Ectodermal cell (in vitro differentiated cells): ENCODE data around the gene DGKB.

Experiments used
- H3K27ac ChIP-seq: 2 replicates; pipeline ENCODE4 v1.7.0; 2013; ENCODE audit warnings: mild to moderate bottlenecking, low read depth, low read length; ENCODE audit not compliant: insufficient read depth, poor library complexity, severe bottlenecking
- H3K27me3 ChIP-seq: 2 replicates; pipeline ENCODE4 v1.7.0; 2013; ENCODE audit warnings: mild to moderate bottlenecking, low read length; ENCODE audit not compliant: insufficient read depth, control insufficient read depth, poor library complexity, severe bottlenecking
- H3K36me3 ChIP-seq: one replicate; pipeline ENCODE4 v1.7.0; 2013; ENCODE audit warnings: low read length; ENCODE audit not compliant: control insufficient read depth, insufficient read depth
- H3K4me1 ChIP-seq: one replicate; pipeline ENCODE4 v1.7.0; 2013; ENCODE audit warnings: low read length; ENCODE audit not compliant: control insufficient read depth, insufficient read depth
- H3K4me3 ChIP-seq: 2 replicates; pipeline ENCODE4 v1.7.0; 2013; ENCODE audit warnings: low read depth, low read length, control low read depth; ENCODE audit not compliant: insufficient read depth
- H3K9me3 ChIP-seq: 2 replicates; pipeline ENCODE4 v1.7.0; 2013; ENCODE audit warnings: mild to moderate bottlenecking, low read length, moderate library complexity; ENCODE audit not compliant: control insufficient read depth
- WGBS, 2 experiments: methylation state at CpG; one replicate each; pipeline ENCODE4 v1.1.7; 2013; ENCODE audit warnings: missing lambda C conversion rate in 2 of 2; 5-methylcytosine and 5-hydroxymethylcytosine counted together

DGKB gene

DNA sequence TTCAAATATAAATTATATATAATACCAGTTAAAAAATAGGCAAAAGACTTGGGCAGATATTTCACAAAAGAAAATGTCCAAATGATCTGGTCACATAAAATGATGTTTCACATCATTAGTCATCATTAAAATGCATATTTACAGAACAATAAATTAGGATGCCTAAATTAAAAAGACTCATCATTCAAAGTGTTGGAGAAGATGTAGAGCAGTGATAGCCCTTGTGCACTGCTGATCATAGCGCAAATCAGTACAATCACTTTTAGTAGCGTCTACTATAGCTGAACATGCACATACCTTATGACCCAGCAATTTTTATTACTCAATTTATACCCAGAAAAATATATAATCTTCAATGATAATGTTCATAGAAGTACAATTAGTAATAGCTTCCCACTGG, 579.8 kb downstream of the DGKB start:
- H3K27me3 ChIP-seq: no peaks in the 10 kb centered on the region
- 92 to 100% methylated on average over 2 of the region's 2 CpGs for WGBS, 2 experiments
- H3K4me3 ChIP-seq: no peak overlapping the region
- no peaks in the 10 kb centered on the region for H3K36me3 ChIP-seq
- H3K4me1 ChIP-seq: no peaks in the 10 kb centered on the region
- no peak overlapping the region for H3K27ac ChIP-seq
- H3K9me3 ChIP-seq: no peaks in the 10 kb centered on the region

DNA sequence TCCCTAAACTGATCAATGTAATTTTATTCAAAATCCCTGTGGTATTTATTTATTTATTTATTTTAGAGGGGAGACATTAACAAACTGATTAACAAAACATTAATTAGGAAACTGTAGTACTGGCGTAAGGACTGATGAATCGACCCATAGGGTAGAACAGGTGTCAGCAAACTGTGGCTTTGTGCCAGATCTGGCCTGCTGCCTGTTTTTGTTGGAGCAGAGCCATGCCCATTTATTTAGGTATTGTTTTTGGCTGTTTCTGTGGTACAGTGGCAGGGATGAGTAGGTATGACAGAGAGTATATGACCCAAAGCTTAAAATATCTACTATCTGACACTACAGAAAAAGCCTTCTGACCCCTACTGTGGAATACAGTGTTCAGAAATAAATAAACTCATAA, 580.6 kb downstream of the DGKB start:
- no peaks in the 10 kb centered on the region for H3K9me3 ChIP-seq
- H3K4me3 ChIP-seq: no peak overlapping the region
- no peaks in the 10 kb centered on the region for H3K36me3 ChIP-seq
- H3K4me1 ChIP-seq: no peaks in the 10 kb centered on the region
- 97% methylated on average over 2 of the region's 2 CpGs for WGBS, 2 experiments
- no peaks in the 10 kb centered on the region for H3K27me3 ChIP-seq
- H3K27ac ChIP-seq: no peak overlapping the region

DNA sequence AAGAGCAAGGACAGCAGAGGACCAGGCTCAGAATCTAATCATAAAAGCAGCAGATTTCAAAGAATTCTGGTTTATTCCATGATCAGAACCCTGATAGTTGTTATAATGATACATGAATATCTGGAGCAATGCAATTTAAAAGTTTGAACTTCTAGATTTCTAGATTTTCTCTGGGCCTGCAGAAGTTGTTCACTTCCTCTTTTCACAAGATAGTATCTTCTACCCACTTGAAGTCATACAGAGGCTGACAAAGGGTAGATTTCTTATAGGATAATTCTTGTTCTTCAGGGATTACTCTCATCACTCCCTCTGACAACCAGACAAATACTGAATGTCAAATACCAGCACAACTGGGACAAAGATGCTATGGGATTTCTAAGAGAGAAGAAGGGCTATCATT, 593.1 kb downstream of the DGKB start:
- H3K9me3 ChIP-seq: no peaks in the 10 kb centered on the region
- H3K4me1 ChIP-seq: no peaks in the 10 kb centered on the region
- no peaks in the 10 kb centered on the region for H3K27me3 ChIP-seq
- H3K4me3 ChIP-seq: no peak overlapping the region
- H3K27ac ChIP-seq: no peak overlapping the region
- H3K36me3 ChIP-seq: no peaks in the 10 kb centered on the region

DNA sequence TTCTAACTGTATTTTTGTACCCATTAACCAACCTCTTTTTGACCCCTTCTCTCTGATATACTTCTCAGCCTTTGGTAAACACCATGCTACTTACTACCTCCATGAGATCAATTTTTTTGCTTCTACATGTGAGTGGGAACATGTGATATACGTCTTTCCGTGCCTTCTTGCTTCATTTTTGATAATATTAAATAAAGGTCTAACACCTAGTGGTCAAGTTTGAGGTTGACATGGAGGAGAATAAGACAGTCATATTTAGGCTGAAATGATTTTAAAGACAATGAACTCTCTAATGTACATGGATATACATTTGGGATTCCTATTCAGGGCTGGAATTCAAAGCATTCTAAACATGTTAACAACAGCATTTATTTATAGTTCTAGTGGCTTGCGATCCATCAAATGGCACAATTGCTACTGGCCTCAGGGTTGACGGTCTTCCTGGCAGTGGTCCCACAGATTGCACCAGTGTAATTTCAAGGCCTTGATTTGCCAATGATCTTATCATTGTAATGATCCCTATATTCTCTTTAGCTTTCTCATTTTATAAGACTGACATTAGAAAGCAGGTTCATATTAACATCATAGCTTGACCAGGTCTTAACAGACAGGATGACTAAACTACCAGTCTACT, 597.2 kb downstream of the DGKB start:
- Histone ChIP-seq H3K4me3 (no peak overlapping the region), H3K9me3 (no peaks in the 10 kb centered on the region), H3K4me1 (no peaks in the 10 kb centered on the region), H3K27me3 (no peaks in the 10 kb centered on the region), H3K36me3 (no peaks in the 10 kb centered on the region), H3K27ac (no peak overlapping the region)
- WGBS, 2 experiments: 90 to 97% methylated on average over 2 of the region's 4 CpGs

DNA sequence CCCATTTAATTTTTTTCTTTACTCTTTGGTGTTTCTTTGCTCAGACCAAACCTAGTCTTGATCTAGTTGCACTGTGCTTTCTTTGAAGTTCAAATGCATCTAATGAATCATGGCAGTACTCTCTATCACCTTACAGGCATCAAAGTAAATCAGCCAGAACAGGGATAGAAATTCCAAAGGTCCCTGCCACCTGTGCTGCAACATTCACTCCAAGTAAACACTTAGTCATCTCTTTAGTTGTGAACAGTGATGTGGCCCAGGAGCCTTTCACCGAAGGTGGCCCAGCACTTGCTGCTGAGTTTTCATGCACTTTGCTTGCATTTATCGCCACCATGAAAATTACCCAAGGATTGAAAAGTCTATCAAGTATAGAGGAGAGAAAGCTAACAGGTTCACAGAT, 599.0 kb downstream of the DGKB start:
- H3K4me1 ChIP-seq: no peaks in the 10 kb centered on the region
- H3K27ac ChIP-seq: no peak overlapping the region
- no peak overlapping the region for H3K4me3 ChIP-seq
- no peaks in the 10 kb centered on the region for H3K27me3 ChIP-seq
- 71 to 94% methylated on average over 1 to 2 of the region's 2 CpGs for WGBS, 2 experiments
- no peaks in the 10 kb centered on the region for H3K36me3 ChIP-seq
- H3K9me3 ChIP-seq: no peaks in the 10 kb centered on the region

DNA sequence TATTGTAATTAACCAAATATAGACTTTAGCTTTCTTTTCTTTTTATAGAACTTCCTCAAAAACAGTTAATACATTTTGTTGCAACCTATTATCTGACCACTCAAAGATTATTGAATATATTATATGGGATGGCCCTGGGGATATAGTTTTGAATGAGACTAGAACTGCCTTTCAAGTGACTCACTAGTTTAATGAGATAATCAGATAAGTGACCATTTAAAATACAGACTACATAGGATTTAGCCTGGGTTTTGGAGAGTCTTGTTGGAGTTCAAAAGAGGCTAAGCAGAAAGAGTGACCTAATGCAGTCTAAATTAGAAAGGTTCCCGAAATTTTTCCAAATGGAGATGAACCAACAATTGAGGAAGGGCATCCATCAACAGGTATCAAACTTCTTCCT, 607.9 kb downstream of the DGKB start:
- WGBS, 2 experiments: 90 to 92% methylated on average over 1 of the region's 1 CpG
- no peaks in the 10 kb centered on the region for H3K9me3 ChIP-seq
- no peak overlapping the region for H3K27ac ChIP-seq
- H3K27me3 ChIP-seq: no peaks in the 10 kb centered on the region
- H3K36me3 ChIP-seq: no peaks in the 10 kb centered on the region
- H3K4me3 ChIP-seq: no peak overlapping the region
- no peaks in the 10 kb centered on the region for H3K4me1 ChIP-seq

DNA sequence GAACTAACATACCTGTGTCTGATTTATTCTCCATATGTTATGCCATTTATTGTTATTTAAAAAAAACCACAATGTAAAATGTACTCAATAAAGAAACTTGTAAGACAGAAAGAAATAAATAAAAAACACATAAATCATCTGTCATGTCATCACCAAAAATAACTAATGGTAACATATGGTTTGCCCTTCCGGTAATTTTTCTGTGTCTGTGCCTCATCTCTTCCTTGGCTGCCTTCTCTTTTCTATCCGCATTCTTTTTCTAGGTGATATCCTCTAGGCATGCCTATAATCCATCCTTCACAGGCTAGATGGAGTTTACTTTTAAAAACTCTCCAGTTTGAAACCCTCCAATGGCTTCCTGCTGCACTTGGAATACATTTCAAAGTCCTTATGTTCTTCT, 609.1 kb downstream of the DGKB start:
- Histone ChIP-seq H3K27ac (no peak overlapping the region), H3K4me1 (no peaks in the 10 kb centered on the region), H3K4me3 (no peak overlapping the region), H3K36me3 (no peaks in the 10 kb centered on the region), H3K9me3 (no peaks in the 10 kb centered on the region), H3K27me3 (no peaks in the 10 kb centered on the region)
- 94 to 98% methylated on average over 2 of the region's 2 CpGs for WGBS, 2 experiments

DNA sequence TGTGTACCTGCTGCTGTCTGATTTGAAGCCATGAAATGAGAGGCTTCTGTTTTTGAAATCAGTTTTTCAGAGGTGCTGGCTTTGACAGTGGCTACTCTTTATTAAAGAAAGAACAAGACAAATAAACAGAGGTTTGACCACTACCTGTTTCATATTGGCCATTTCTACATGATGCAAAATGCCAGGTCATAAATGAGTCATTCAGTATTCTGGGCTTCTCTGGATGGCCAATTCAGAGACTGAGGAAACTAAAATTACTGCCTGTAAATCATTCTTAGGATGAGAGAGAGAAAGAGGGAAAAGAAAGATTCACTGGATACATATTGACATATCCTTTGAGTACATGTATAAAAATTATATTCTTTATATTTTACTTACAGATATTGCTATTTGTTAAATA, 609.8 kb downstream of the DGKB start:
- H3K36me3 ChIP-seq: no peaks in the 10 kb centered on the region
- no peaks in the 10 kb centered on the region for H3K9me3 ChIP-seq
- H3K27me3 ChIP-seq: no peaks in the 10 kb centered on the region
- no peak overlapping the region for H3K4me3 ChIP-seq
- no peaks in the 10 kb centered on the region for H3K4me1 ChIP-seq
- no peak overlapping the region for H3K27ac ChIP-seq

DNA sequence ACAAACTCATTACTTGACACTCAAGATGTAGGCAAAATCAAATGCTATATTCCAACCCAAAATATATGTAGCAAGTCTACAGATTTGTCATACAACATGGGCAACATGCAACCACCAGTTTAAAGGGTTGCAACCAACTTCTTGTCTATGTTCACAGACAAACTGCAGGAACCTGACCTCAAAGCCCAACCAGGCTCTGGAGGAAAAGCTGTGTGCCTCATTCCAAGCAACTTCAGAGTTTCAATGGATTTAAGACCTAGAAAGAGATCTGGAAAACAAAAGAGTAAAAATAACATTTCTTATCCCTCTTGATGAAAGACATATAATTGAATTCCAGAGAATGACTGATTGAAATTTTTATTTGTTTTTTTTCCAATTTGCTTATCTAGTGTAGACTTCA, 612.6 kb downstream of the DGKB start:
- Histone ChIP-seq H3K27ac (no peak overlapping the region), H3K36me3 (no peaks in the 10 kb centered on the region), H3K4me3 (no peak overlapping the region), H3K27me3 (no peaks in the 10 kb centered on the region), H3K4me1 (no peaks in the 10 kb centered on the region), H3K9me3 (no peaks in the 10 kb centered on the region)

DNA sequence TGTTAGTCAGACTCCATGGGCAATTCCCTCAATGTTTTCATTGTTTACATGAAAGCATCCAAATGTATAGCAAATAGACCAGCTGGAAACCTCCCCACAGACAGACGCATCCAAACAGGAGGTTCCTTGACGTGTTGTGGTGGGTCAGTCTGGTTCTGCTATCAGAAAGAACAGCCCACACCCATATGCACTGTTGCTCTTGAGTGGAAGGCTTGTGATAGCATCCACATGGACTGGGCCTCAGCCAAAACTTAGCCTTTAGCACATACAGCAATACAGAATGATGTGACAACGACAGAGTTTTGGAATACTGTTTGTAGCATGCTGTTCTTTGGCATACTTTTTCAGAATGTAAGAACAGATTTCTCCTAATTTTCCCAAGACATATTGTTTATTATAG, 613.9 kb downstream of the DGKB start:
- Histone ChIP-seq H3K4me1 (no peaks in the 10 kb centered on the region), H3K27me3 (no peaks in the 10 kb centered on the region), H3K27ac (no peak overlapping the region), H3K4me3 (no peak overlapping the region), H3K9me3 (no peaks in the 10 kb centered on the region), H3K36me3 (no peaks in the 10 kb centered on the region)
- WGBS, 2 experiments: 54 to 58% methylated on average over 1 to 3 of the region's 3 CpGs

DNA sequence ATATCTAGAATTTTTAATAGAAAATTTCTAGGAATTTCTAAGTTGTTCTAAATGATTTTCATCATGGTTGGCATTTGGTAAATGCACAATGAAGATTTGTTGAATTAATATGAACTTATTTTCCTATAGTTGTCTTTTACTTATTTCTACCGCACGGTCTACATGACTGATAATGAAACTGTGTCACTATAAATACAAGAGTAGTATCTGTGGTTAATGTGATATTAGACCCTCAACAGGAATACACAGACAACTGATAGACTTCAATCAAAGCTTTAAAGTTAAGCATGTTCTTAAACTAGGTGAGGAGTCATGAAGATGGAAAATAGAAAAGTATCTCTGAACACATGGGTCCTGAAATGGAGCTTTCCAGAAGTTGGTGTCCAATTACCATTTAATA, 615.2 kb downstream of the DGKB start:
- no peak overlapping the region for H3K27ac ChIP-seq
- no peak overlapping the region for H3K4me3 ChIP-seq
- WGBS, 2 experiments: 100% methylated on average over 1 of the region's 2 CpGs; no CpG with 5 or more reads in 1 of the 2 experiments

More for the DNA sequence above, 615.2 kb downstream of the DGKB start:
- Histone ChIP-seq H3K27me3 (no peaks in the 10 kb centered on the region), H3K4me1 (no peaks in the 10 kb centered on the region), H3K36me3 (no peaks in the 10 kb centered on the region), H3K9me3 (no peaks in the 10 kb centered on the region)
